OCI-LY1 (cell line): ENCODE measurements around the gene MMP25.
A peak's percentile ranks its signal among the peaks of the same experiment; 100 is the strongest.

Experiments
- H2AFZ ChIP-seq: fragments of 200-600 bp; sonication (generic), shearing (Covaris generic); 2 replicates; pipeline ENCODE4 v1.6.0; 2014; ENCODE audit warnings: antibody characterized with exemption, mild to moderate bottlenecking, low read length
- H3F3A ChIP-seq: fragments of 200-600 bp; sonication (generic), shearing (Covaris generic); 2 replicates; pipeline ENCODE4 v1.6.0; 2014; ENCODE audit warnings: mild to moderate bottlenecking, antibody characterized with exemption, low read length, moderate library complexity; ENCODE audit not compliant: insufficient read depth
- H3K27ac ChIP-seq: fragments of 200-600 bp; sonication (generic); 2 replicates; pipeline ENCODE4 v1.5.1; 2014; ENCODE audit warnings: low read length, mixed run types, mild to moderate bottlenecking, low read depth; ENCODE audit not compliant: poor library complexity, severe bottlenecking
- H3K27me3 ChIP-seq: fragments of 200-600 bp; sonication (generic); 2 replicates; pipeline ENCODE4 v1.6.0; 2014; ENCODE audit warnings: antibody characterized with exemption, mild to moderate bottlenecking, low read length, moderate library complexity; ENCODE audit not compliant: insufficient read depth
- H3K36me3 ChIP-seq: fragments of 200-600 bp; sonication (generic); 2 replicates; pipeline ENCODE4 v1.6.1; 2014; ENCODE audit warnings: mild to moderate bottlenecking, antibody characterized with exemption, low read length, moderate library complexity, mixed read lengths; ENCODE audit not compliant: insufficient read depth
- H3K4me1 ChIP-seq: fragments of 200-600 bp; sonication (generic); 2 replicates; pipeline ENCODE4 v1.5.1; 2014; ENCODE audit warnings: mild to moderate bottlenecking, low read length, moderate library complexity; ENCODE audit not compliant: insufficient read depth, severe bottlenecking
- H3K4me2 ChIP-seq: fragments of 200-600 bp; sonication (generic), shearing (Covaris generic); 2 replicates; pipeline ENCODE4 v1.6.1; 2014; ENCODE audit warnings: low read length
- H3K4me3 ChIP-seq: fragments of 200-600 bp; sonication (generic); 2 replicates; pipeline ENCODE4 v1.5.1; 2014; ENCODE audit warnings: low read length, low read depth, mild to moderate bottlenecking, mixed read lengths; ENCODE audit not compliant: poor library complexity, severe bottlenecking
- H3K79me2 ChIP-seq: fragments of 200-600 bp; shearing (Covaris generic); 2 replicates; pipeline ENCODE4 v1.6.1; 2016; ENCODE audit warnings: mixed run types, low read length, mixed read lengths; ENCODE audit not compliant: insufficient read depth
- H3K9ac ChIP-seq: fragments of 200-600 bp; sonication (generic), shearing (Covaris generic); 2 replicates; pipeline ENCODE4 v1.6.1; 2014; ENCODE audit warnings: mild to moderate bottlenecking, low read length, mixed read lengths
- H3K9me2 ChIP-seq: fragments of 200-600 bp; sonication (generic), shearing (Covaris generic); 2 replicates; pipeline ENCODE4 v1.6.1; 2014; ENCODE audit warnings: low read depth, mild to moderate bottlenecking, low read length, mixed read lengths
- H3K9me3 ChIP-seq: fragments of 200-600 bp; shearing (Covaris generic); 2 replicates; pipeline ENCODE4 v1.6.1; 2014; ENCODE audit warnings: low read length, mixed read lengths
- H4K20me1 ChIP-seq: fragments of 200-600 bp; sonication (generic), shearing (Covaris generic); 2 replicates; pipeline ENCODE4 v1.6.0; 2016; ENCODE audit warnings: mild to moderate bottlenecking, low read length; ENCODE audit not compliant: insufficient read depth
- CTCF ChIP-seq: fragments of 200-600 bp; sonication (generic), shearing (Covaris generic); IDR thresholded peaks from 2 replicates; pipeline ENCODE4 v1.5.1; 2017; ENCODE audit warnings: mild to moderate bottlenecking, antibody characterized with exemption, low read length, moderate library complexity, mixed read lengths
- EZH2 ChIP-seq: fragments of 200-600 bp; sonication (generic), shearing (Covaris generic); IDR thresholded peaks from 2 replicates; pipeline ENCODE4 v1.8.0; 2017; ENCODE audit warnings: borderline replicate concordance, mixed run types, mild to moderate bottlenecking, antibody characterized with exemption, low read length, moderate library complexity, mixed read lengths

MMP25 gene

DNA sequence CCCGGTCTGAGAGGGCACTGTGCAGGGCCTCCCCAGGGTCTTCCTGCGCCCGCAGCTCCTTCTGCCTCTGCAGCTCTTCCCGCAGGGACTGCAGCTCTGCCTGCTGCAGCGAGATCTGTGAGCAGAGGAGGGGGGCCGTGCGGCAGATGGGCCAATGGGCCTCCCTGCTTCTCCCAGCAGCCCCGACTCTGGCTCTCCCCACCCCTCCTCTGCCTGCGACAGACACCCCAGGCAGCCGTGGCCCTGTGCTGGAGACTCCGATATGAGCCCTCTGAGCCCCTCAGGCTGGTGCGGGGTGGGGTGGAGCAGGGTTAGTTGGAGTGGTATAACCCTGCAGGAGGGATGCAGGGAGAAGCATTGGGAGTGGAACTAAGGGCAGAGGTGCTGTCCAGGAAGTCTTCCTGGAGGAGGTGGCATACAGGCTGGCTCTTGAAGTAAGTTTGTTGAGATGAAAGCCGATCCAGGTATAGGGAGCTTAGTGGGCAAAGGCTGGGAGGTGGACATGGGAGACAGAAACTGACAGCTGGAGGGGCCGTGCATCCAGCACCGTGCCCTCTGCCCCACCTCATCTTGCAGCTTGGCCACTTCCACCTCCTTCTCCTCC, 17.5 kb upstream of the MMP25 start:
- Histone ChIP-seq H3K4me3 (no peak overlapping the region), H3K9me2 (no peaks in the 10 kb centered on the region), H3K9ac (no peak overlapping the region), H3K27ac (no peak overlapping the region), H3K9me3 (no peaks in the 10 kb centered on the region), H2AFZ (no peak overlapping the region), H3K27me3 (peaks cover 12% of the 10 kb centered on the region), H3K79me2 (no peaks in the 10 kb centered on the region), H3F3A (no peaks in the 10 kb centered on the region), H4K20me1 (no peaks in the 10 kb centered on the region), H3K4me2 (no peak overlapping the region), H3K36me3 (peaks cover 11% of the 10 kb centered on the region), H3K4me1 (peaks cover 4% of the 10 kb centered on the region)
- no peak for TF ChIP-seq CTCF
- no peak for TF ChIP-seq EZH2

DNA sequence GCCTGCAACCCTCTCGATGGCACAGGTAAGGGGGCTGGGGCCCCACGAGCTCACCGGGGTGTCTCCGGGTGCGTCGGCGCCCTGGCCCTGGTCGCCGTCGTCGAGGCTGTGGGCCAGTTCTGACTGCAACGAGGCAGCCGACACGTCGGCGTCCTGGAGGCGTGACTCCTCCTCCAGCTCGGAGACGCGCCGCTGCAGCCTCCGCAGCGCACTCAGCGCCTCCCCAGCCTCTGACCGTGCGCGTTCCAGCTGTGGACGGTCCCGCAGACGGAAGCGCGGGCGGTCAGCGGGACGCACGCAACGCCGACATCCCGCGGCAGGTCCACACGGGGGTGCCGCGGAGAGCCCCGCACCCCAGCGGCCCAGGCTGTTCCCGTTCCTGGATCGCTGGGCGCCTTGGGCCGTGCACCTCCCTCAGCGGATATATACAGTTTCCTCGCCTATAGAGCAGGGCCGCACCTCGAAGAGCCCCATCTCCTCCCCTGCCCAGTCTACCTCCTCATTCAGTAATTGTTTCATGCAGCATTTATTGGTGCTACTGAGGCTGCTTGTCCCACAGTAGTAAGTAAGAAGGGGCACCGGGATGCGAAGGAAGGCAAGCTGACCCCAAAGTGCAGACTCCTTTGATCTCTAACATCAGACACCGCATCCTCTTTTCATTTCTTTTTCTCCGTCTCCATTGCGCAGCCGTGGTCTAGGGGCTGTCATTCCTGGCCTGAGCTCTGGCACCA, 16.7 kb upstream of the MMP25 start:
- H2AFZ ChIP-seq = no peak overlapping the region
- H3K4me1 ChIP-seq = peaks cover 4% of the 10 kb centered on the region
- H3F3A ChIP-seq = no peaks in the 10 kb centered on the region
- no peak overlapping the region for H3K27ac ChIP-seq
- no peak overlapping the region for H3K9ac ChIP-seq
- no peaks in the 10 kb centered on the region for H3K9me2 ChIP-seq
- H3K36me3 ChIP-seq = peaks cover 11% of the 10 kb centered on the region
- H3K9me3 ChIP-seq = no peaks in the 10 kb centered on the region
- peak overlapping the region; percentile 16; the same call in 1 of the 2 replicates for H3K4me2 ChIP-seq
- TF ChIP-seq CTCF (no peak), EZH2 (no peak; the same call in 1 of the 2 replicates)
- H3K27me3 ChIP-seq = peaks cover 12% of the 10 kb centered on the region
- H4K20me1 ChIP-seq = no peaks in the 10 kb centered on the region
- H3K4me3 ChIP-seq = no peak overlapping the region
- no peaks in the 10 kb centered on the region for H3K79me2 ChIP-seq

GRCh38 chr16:3030222-3031212, 15.8 kb upstream of the MMP25 start:
- no peak overlapping the region for H3K4me3 ChIP-seq
- H3K79me2 ChIP-seq = no peaks in the 10 kb centered on the region
- H3K4me1 ChIP-seq = peaks cover 4% of the 10 kb centered on the region
- H3K36me3 ChIP-seq = peaks cover 11% of the 10 kb centered on the region
- H3K27me3 ChIP-seq = peaks cover 12% of the 10 kb centered on the region
- H3K27ac ChIP-seq = no peak overlapping the region
- H3F3A ChIP-seq = no peaks in the 10 kb centered on the region
- TF ChIP-seq CTCF = no peak
- TF ChIP-seq EZH2 = no peak
- H3K9me2 ChIP-seq = no peaks in the 10 kb centered on the region
- H3K9ac ChIP-seq = no peak overlapping the region
- no peaks in the 10 kb centered on the region for H4K20me1 ChIP-seq
- H3K9me3 ChIP-seq = no peaks in the 10 kb centered on the region
- no peak overlapping the region for H3K4me2 ChIP-seq
- H2AFZ ChIP-seq = no peak overlapping the region
